GM12875 (cell line): ENCODE measurements around the gene JUND.

Experiments
- H3K4me3 ChIP-seq: one replicate; pipeline ENCODE4 v1.5.1; 2011; ENCODE audit warnings: low read depth, low read length, control low read depth
- CTCF ChIP-seq: IDR thresholded peaks from 2 replicates; pipeline ENCODE4 v1.5.1; 2011; ENCODE audit warnings: low read depth, mild to moderate bottlenecking, control low read depth, inconsistent platforms, low read length, moderate library complexity, borderline replicate concordance; ENCODE audit not compliant: insufficient read depth

Gene JUND

GRCh38 chr19:18265582-18265981 lies 15.8 kb downstream of the JUND start:
- H3K4me3 ChIP-seq, result no peak overlapping the region
- no peak for TF ChIP-seq CTCF

- TF ChIP-seq CTCF, result no peak
- no peak overlapping the region for H3K4me3 ChIP-seq
Observed at GRCh38 chr19:18264971-18265540, 16.4 kb downstream of the JUND start.

GRCh38 chr19:18264137-18264854 lies 17.1 kb downstream of the JUND start:
- no peak overlapping the region for H3K4me3 ChIP-seq
- no peak for TF ChIP-seq CTCF

GRCh38 chr19:18263324-18264136 lies 17.9 kb downstream of the JUND start:
- H3K4me3 ChIP-seq, result no peak overlapping the region
- TF ChIP-seq CTCF, result no peak

- no peak for TF ChIP-seq CTCF
Observed at GRCh38 chr19:18262917-18263316, 18.5 kb downstream of the JUND start.

GRCh38 chr19:18262144-18262543 lies 19.3 kb downstream of the JUND start:
- H3K4me3 ChIP-seq, result no peak overlapping the region
- TF ChIP-seq CTCF, result no peak

More at GRCh38 chr19:18262917-18263316, 18.5 kb downstream of the JUND start:
- H3K4me3 ChIP-seq, result no peak overlapping the region
